Right ventricle myocardium superior (tissue), 1 donor: ENCODE results near the gene MLLT10. TPM values are rescaled to one million over a fixed set of nuclear protein-coding genes. Genes with fewer than 3 reads are reported as not detected.
"Not testable (repeated sequence)": the region's sequence is repeated elsewhere in the genome, so short reads cannot be mapped to it uniquely, and the experiment has no call there.

ENCODE experiments used
- ATAC-seq: fragments of 200-7000 bp; cut with Tn5 transposase; one replicate; pipeline ENCODE4 v1.9.1; 2020; ENCODE audit warnings: mild to moderate bottlenecking; ENCODE audit not compliant: poor library complexity
- DNase-seq: peaks from one replicate; pipeline ENCODE4 v3.0.0-alpha.2; 2020
- intact Hi-C: fragments of 100-400 bp; cut with DNase I; formaldehyde crosslinking; loops from one replicate; pipeline ENCODE4 v1.11.2; 2022
- total RNA-seq: library from RNA; stranded (reverse); fragmentation: NEBNext Ultra II Directional; extraction: Animal tissue kit (Norgen Biotek cat#: 25700); gene quantifications from one replicate; pipeline ENCODE4 v1.2.1, GENCODE V29; 2021
- donor health status: DM: no; HTN: yes; CAD: no; lungs with severe emphysema.

The MLLT10 gene
- total RNA-seq, 1 donor from 2014 or later: 22.9 TPM

- DNase-seq, ATAC-seq, intact Hi-C loops: not testable (repeated sequence)
These were observed 1.9 kb downstream of the MLLT10 start for GRCh38 chr10:21535976-21536375.

GRCh38 chr10:21536874-21537273 is 2.8 kb downstream of the MLLT10 start:
- DNase-seq (no peak), ATAC-seq (no peak)
- intact Hi-C loops: no loop called here

- ATAC-seq, intact Hi-C loops, DNase-seq: not testable (repeated sequence)
These were observed 6.7 kb downstream of the MLLT10 start for GRCh38 chr10:21540701-21541100.

- DNase-seq: no peak
- no peak for ATAC-seq
- intact Hi-C loops: no loop called here
These were observed 13.2 kb downstream of the MLLT10 start for GRCh38 chr10:21547246-21547645.

GRCh38 chr10:21552638-21553037 is 18.6 kb downstream of the MLLT10 start:
- DNase-seq: no peak
- ATAC-seq: no peak
- intact Hi-C loops: no loop called here

- no peak for ATAC-seq
- intact Hi-C loops: no loop called here
These were observed 22.5 kb downstream of the MLLT10 start for GRCh38 chr10:21556527-21556926.

GRCh38 chr10:21558984-21559383 is 25.0 kb downstream of the MLLT10 start:
- intact Hi-C loops, DNase-seq, ATAC-seq: not testable (repeated sequence)

More at GRCh38 chr10:21556527-21556926, 22.5 kb downstream of the MLLT10 start:
- DNase-seq: no peak

GRCh38 chr10:21570761-21571521 is 36.9 kb downstream of the MLLT10 start:
- intact Hi-C loops: no loop called here
- ATAC-seq (no peak), DNase-seq (no peak)

GRCh38 chr10:21572578-21572977 is 38.5 kb downstream of the MLLT10 start:
- intact Hi-C loops: no loop called here
- ATAC-seq (peak; percentile 70), DNase-seq (no peak)

- DNase-seq, intact Hi-C loops, ATAC-seq: not testable (repeated sequence)
These were observed 40.5 kb downstream of the MLLT10 start for GRCh38 chr10:21574514-21574913.

- no peak for ATAC-seq
- intact Hi-C loops: no loop called here
- DNase-seq: no peak
These were observed 45.3 kb downstream of the MLLT10 start for GRCh38 chr10:21579291-21579690.

GRCh38 chr10:21581421-21581834 is 47.4 kb downstream of the MLLT10 start:
- intact Hi-C loops, ATAC-seq, DNase-seq: not testable (repeated sequence)

GRCh38 chr10:21584834-21585530 is 51.0 kb downstream of the MLLT10 start:
- DNase-seq (no peak), ATAC-seq (no peak)
- intact Hi-C loops: no loop called here

GRCh38 chr10:21587391-21587790 is 53.4 kb downstream of the MLLT10 start:
- intact Hi-C loops: no loop called here
- no peak for DNase-seq
- ATAC-seq: no peak

GRCh38 chr10:21588159-21588558 is 54.1 kb downstream of the MLLT10 start:
- intact Hi-C loops, DNase-seq: not testable (repeated sequence)

GRCh38 chr10:21593986-21594385 is 60.0 kb downstream of the MLLT10 start:
- intact Hi-C loops: no loop called here
- DNase-seq (no peak), ATAC-seq (no peak)

More at GRCh38 chr10:21588159-21588558, 54.1 kb downstream of the MLLT10 start:
- not testable (repeated sequence) for ATAC-seq

- DNase-seq: no peak
- intact Hi-C loops: no loop called here
- no peak for ATAC-seq
These were observed 65.5 kb downstream of the MLLT10 start for GRCh38 chr10:21599582-21599981.

- intact Hi-C loops: no loop called here
- DNase-seq (no peak), ATAC-seq (no peak)
These were observed 66.9 kb downstream of the MLLT10 start for GRCh38 chr10:21600804-21601433.

GRCh38 chr10:21602313-21602712 is 68.3 kb downstream of the MLLT10 start:
- intact Hi-C loops: no loop called here
- DNase-seq: no peak
- ATAC-seq: no peak
